Heart left ventricle (tissue), 13 donors: ENCODE measurements around the gene BMPR1A.

ENCODE experiments used
- CTCF ChIP-seq, 12 donors: fragments of 200-600 bp; sonication (generic) in 4 of 12; IDR thresholded peaks; one replicate each; pipeline versions ENCODE4 v1.5.0 to v1.8.0; 2018 to 2022; ENCODE audit warnings: antibody characterized with exemption in 12 of 12, mild to moderate bottlenecking in 5 of 12
- POLR2A ChIP-seq, 2 donors: fragments of 450-650 bp; IDR thresholded peaks; one replicate each; pipeline ENCODE4 v1.6.1; 2017; ENCODE audit warnings: antibody characterized with exemption in 2 of 2, mild to moderate bottlenecking in 2 of 2, moderate library complexity in 2 of 2
- donor health status: ischemic (EF 13 %, LVEDD 7.1; RV severe dilation, severe dysfunction).
- donor health status: DM: no; HTN: yes; CAD: no.
- donor health status: DM: no; HTN: no; CAD: no.
- donor health status: ischemic (EF 25% LVEDD 6.9; RV normal size, moderate dysfunction).
- donor health status: ischemic (EF 25% LVEDD 5.7; RV mildly dilated, moderate dysfunction).
- donor health status: ischemic (EF 35%, LVEDD 5.7; RV mildly dilated, moderate dysfunction).
- donor health status: nonischemic (EF 11% LVEDD 7.7; RV severe dilation, severe dysfunction).
- donor health status: DM: yes; HTN: yes; CAD: no.
- donor health status: PGD.
- donor health status: ischemic (EF 29% LVEDD 5.4; RV normal size, mild dysfunction).
- donor health status: nonischemic (EF 23%, LVEDD 6.1; RV moderate dilation, normal function).

- TF ChIP-seq CTCF (IDR thresholded peaks at IDR 0.05) (no peak), POLR2A (IDR thresholded peaks at IDR 0.05) (no peak)
These were observed 4.9 kb upstream of the BMPR1A start for GRCh38 chr10:86751477-86751876.
